HepG2 (cell line): Measurements from ENCODE around the gene CDK14. TPM values are rescaled to one million over a fixed set of nuclear protein-coding genes. Genes with fewer than 3 reads are reported as not detected.

ENCODE experiments used
- ETS1 ChIP-seq: sonication (generic); formaldehyde crosslinking; IDR thresholded peaks from 2 replicates; pipeline ENCODE4 v1.4.0; 2020; ENCODE audit warnings: missing genetic modification reagents
- HDAC2 ChIP-seq: sonication (generic); formaldehyde crosslinking; IDR thresholded peaks from 2 replicates; pipeline ENCODE4 v1.4.0; 2020; ENCODE audit warnings: missing genetic modification reagents
- HNRNPL ChIP-seq: fragments of 200-400 bp; formaldehyde crosslinking; IDR thresholded peaks from 2 replicates; pipeline ENCODE4 v1.6.1; 2017; ENCODE audit warnings: mild to moderate bottlenecking, low read depth, low read length
- IKZF1 ChIP-seq: fragments of 450-650 bp; IDR thresholded peaks from 2 replicates; pipeline ENCODE4 v1.7.1; 2016
- MIXL1 ChIP-seq: IDR thresholded peaks from 2 replicates; pipeline ENCODE4 v1.6.1; 2016
- MLX ChIP-seq: IDR thresholded peaks from 2 replicates; pipeline ENCODE4 v1.6.1; 2016
- NCOA2 ChIP-seq: sonication (generic); formaldehyde crosslinking; IDR thresholded peaks from 2 replicates; pipeline ENCODE4 v1.8.0; 2022; ENCODE audit warnings: inconsistent platforms
- NFIC ChIP-seq: IDR thresholded peaks from 2 replicates; pipeline ENCODE4 v1.6.1; 2012; ENCODE audit warnings: mild to moderate bottlenecking, low read length, inconsistent platforms
- POGZ ChIP-seq: sonication (generic); formaldehyde crosslinking; IDR thresholded peaks from 2 replicates; pipeline ENCODE4 v1.4.0; 2020; ENCODE audit warnings: mild to moderate bottlenecking, missing genetic modification reagents
- PREB ChIP-seq: sonication (generic); formaldehyde crosslinking; IDR thresholded peaks from 2 replicates; pipeline ENCODE4 v1.4.0; 2020; ENCODE audit warnings: missing genetic modification reagents
- RORA ChIP-seq: sonication (generic); formaldehyde crosslinking; IDR thresholded peaks from 2 replicates; pipeline ENCODE4 v1.5.0; 2020; ENCODE audit warnings: mild to moderate bottlenecking, missing genetic modification reagents, moderate library complexity
- SMAD3 ChIP-seq: sonication (generic); formaldehyde crosslinking; IDR thresholded peaks from 2 replicates; pipeline ENCODE4 v1.4.0; 2020; ENCODE audit warnings: missing genetic modification reagents
- SMARCE1 ChIP-seq: fragments of 450-650 bp; IDR thresholded peaks from 2 replicates; pipeline ENCODE4 v1.6.1; 2017; ENCODE audit warnings: borderline replicate concordance
- TBX2 ChIP-seq: sonication (generic); formaldehyde crosslinking; IDR thresholded peaks from 2 replicates; pipeline ENCODE4 v1.5.0; 2020; ENCODE audit warnings: missing genetic modification reagents, mild to moderate bottlenecking, borderline replicate concordance
- ZBED4 ChIP-seq: sonication (generic); formaldehyde crosslinking; IDR thresholded peaks from 2 replicates; pipeline ENCODE4 v1.4.0; 2020; ENCODE audit warnings: missing genetic modification reagents, borderline replicate concordance
- ZBTB33 ChIP-seq: sonication (generic); formaldehyde crosslinking; IDR thresholded peaks from 2 replicates; pipeline ENCODE4 v1.4.0; 2020; ENCODE audit warnings: missing genetic modification reagents
- ZBTB34 ChIP-seq: sonication (generic); formaldehyde crosslinking; IDR thresholded peaks from 2 replicates; pipeline ENCODE4 v1.8.0; 2022; ENCODE audit warnings: mild to moderate bottlenecking, missing genetic modification reagents
- ZMAT3 ChIP-seq: sonication (generic); formaldehyde crosslinking; conservative IDR thresholded peaks from 2 replicates; pipeline ENCODE4 v1.7.0; 2021; ENCODE audit warnings: missing genetic modification reagents
- polyA plus RNA-seq, 8 experiments: library from polyadenylated mRNA; depleted of rRNA in 3 of 8; stranded (reverse) in 7 of 8; unstranded in 1 of 8; fragments of >200 nt; fragmentation: Illumina TruSeq in 4 of 8; extraction: Trizol in 4 of 8; gene quantifications; 2 replicates each; pipeline versions ENCODE4 v1.2.1 to v1.2.3, GENCODE V29; 2011 to 2016; ENCODE audit warnings: low read depth in 4 of 8, missing spikeins in 1 of 8, mixed read lengths in 1 of 8; ENCODE audit not compliant: insufficient read depth in 1 of 8
- total RNA-seq, 5 experiments: library from RNA; depleted of rRNA; stranded (reverse); fragments of >200 nt; fragmentation: Illumina TruSeq; extraction: Trizol; gene quantifications; 2 replicates each; pipeline ENCODE4 v1.2.3, GENCODE V29; 2016; ENCODE audit warnings: low read depth in 1 of 5

CDK14 gene
- total and polyA plus RNA-seq, 2 of the 13 experiments (the other 11 are each of a cell fraction or from before 2014, with no cell fraction given): 0.26 to 0.71 TPM

- TF ChIP-seq SMAD3 (CRISPR knock-in tag): 0 out of 2 replicates have a peak, but pooled peaks have one; percentile 41
- no peak for TF ChIP-seq PREB (CRISPR knock-in tag)
- TF ChIP-seq HDAC2: peak; percentile 92
- TF ChIP-seq HNRNPL: no peak
- TF ChIP-seq RORA: peak; percentile 43; the same call in 1 of the 2 replicates
- TF ChIP-seq ZBED4: peak; percentile 59; the same call in 1 of the 2 replicates
- peak; percentile 82 for TF ChIP-seq NCOA2 (CRISPR knock-in tag)
- TF ChIP-seq IKZF1: no peak
- TF ChIP-seq SMARCE1: no peak
- TF ChIP-seq ZBTB33 (CRISPR knock-in tag): no peak
- peak; percentile 75 for TF ChIP-seq MLX
- peak; percentile 97 for TF ChIP-seq MIXL1
- TF ChIP-seq NFIC: peak; percentile 94
- TF ChIP-seq ETS1 (CRISPR knock-in tag): no peak
- TF ChIP-seq POGZ (CRISPR knock-in tag): peak; percentile 91
- TF ChIP-seq ZBTB34 (CRISPR knock-in tag): no peak; the same call in 1 of the 2 replicates
- no peak for TF ChIP-seq ZMAT3 (CRISPR knock-in tag)
- peak; percentile 77 for TF ChIP-seq TBX2
Measured at GRCh38 chr7:90766814-90767564, 170.9 kb downstream of the CDK14 start (continued).
